ENCODE results near the gene EGLN3. TPM values are rescaled to one million over a fixed set of nuclear protein-coding genes. Genes with fewer than 3 reads are reported as not detected.

Gene EGLN3
- total and polyA plus RNA-seq, 2 of the 13 experiments (the other 11 are each of a cell fraction or from before 2014, with no cell fraction given) = 0.18 to 27.3 TPM

GRCh38 chr14:33909380-33910084 lies 41.3 kb downstream of the EGLN3 start (continued):
- TF ChIP-seq ZBTB34 (CRISPR knock-in tag; IDR thresholded peaks at IDR 0.05) (no peak), SOX6 (IDR thresholded peaks at IDR 0.05) (no peak), SOX6 (CRISPR knock-in tag; IDR thresholded peaks at IDR 0.05) (peak; percentile 94), KLF15 (CRISPR knock-in tag; IDR thresholded peaks at IDR 0.05; ENCODE audit: borderline replicate concordance) (no peak), ZBTB3 (CRISPR knock-in tag; IDR thresholded peaks at IDR 0.05; ENCODE audit: borderline replicate concordance, low read depth) (no peak), PBX3 (CRISPR knock-in tag; IDR thresholded peaks at IDR 0.05; ENCODE audit: borderline replicate concordance) (no peak), IKZF1 (IDR thresholded peaks at IDR 0.05) (no peak), ZNF431 (CRISPR knock-in tag; IDR thresholded peaks at IDR 0.05; ENCODE audit: borderline replicate concordance, low read depth) (peak; percentile 78; the same call in 1 of the 2 replicates), MLXIP (CRISPR knock-in tag; IDR thresholded peaks at IDR 0.05; ENCODE audit: borderline replicate concordance) (no peak), FOXC1 (CRISPR knock-in tag; IDR thresholded peaks at IDR 0.05; ENCODE audit: borderline replicate concordance) (peak; percentile 78), CHD2 (IDR thresholded peaks at IDR 0.05; ENCODE audit: low read depth, low read length) (no peak), NFRKB (IDR thresholded peaks at IDR 0.05) (no peak), ZSCAN12 (CRISPR knock-in tag; IDR thresholded peaks at IDR 0.05) (no peak), ZC3H13 (CRISPR knock-in tag; IDR thresholded peaks at IDR 0.05) (no peak), RNF2 (conservative IDR thresholded peaks at IDR 0.05; ENCODE audit: low read depth) (no peak), FOXM1 (CRISPR knock-in tag; IDR thresholded peaks at IDR 0.05) (no peak), ZNF501 (CRISPR knock-in tag; IDR thresholded peaks at IDR 0.05) (peak; percentile 52; the same call in 1 of the 2 replicates), CC2D1A (CRISPR knock-in tag; IDR thresholded peaks at IDR 0.05) (no peak), SAP130 (CRISPR knock-in tag; IDR thresholded peaks at IDR 0.05; ENCODE audit: low read depth) (peak; percentile 84), ZNF687 (CRISPR knock-in tag; IDR thresholded peaks at IDR 0.05) (no peak), POLR2A (IDR thresholded peaks at IDR 0.05; ENCODE audit: insufficient read depth in 1 of 2, low read depth in 2 of 2, low read length in 2 of 2) (no peak), AKAP8 (CRISPR knock-in tag; IDR thresholded peaks at IDR 0.05) (peak; percentile 74; the same call in 1 of the 2 replicates)
